Stomach (tissue), 9 donors: ENCODE measurements around the gene TMEM130. TPM values are rescaled to one million over a fixed set of nuclear protein-coding genes. Genes with fewer than 3 reads are reported as not detected.

ENCODE experiments used
- DNase-seq, 2 donors: peaks; one replicate each; pipeline versions ENCODE4 v3.0.0 to v3.0.0-alpha.2; 2013 to 2019
- H3K27ac ChIP-seq, 5 donors: fragments of 200-600 bp in 4 of 5; sonication (generic) in 4 of 5; one replicate each; pipeline ENCODE4 v1.5.1; 2013 to 2019; ENCODE audit warnings: mild to moderate bottlenecking in 1 of 5, moderate library complexity in 1 of 5
- H3K27me3 ChIP-seq, 3 donors: fragments of 200-600 bp; sonication (generic); one replicate each; pipeline ENCODE4 v1.5.1; 2017 to 2019; ENCODE audit warnings: mixed run types in 1 of 3
- H3K36me3 ChIP-seq, 4 donors: fragments of 200-600 bp; sonication (generic); 1 replicate in 3 of 4; 2 replicates in 1 of 4; pipeline ENCODE4 v1.5.1; 2016 to 2019
- H3K4me1 ChIP-seq, 4 donors: fragments of 200-600 bp; sonication (generic); one replicate each; pipeline ENCODE4 v1.5.1; 2016 to 2019
- H3K4me3 ChIP-seq, 4 donors: fragments of 200-600 bp; sonication (generic) in 3 of 4; one replicate each; pipeline ENCODE4 v1.5.1; 2016 to 2019; ENCODE audit warnings: mild to moderate bottlenecking in 1 of 4
- H3K9me3 ChIP-seq, 4 donors: fragments of 200-600 bp; sonication (generic); one replicate each; pipeline ENCODE4 v1.5.1; 2016 to 2019
- CTCF ChIP-seq, 7 experiments: fragments of 450-650 bp in 4 of 7; fragments of 200-600 bp in 3 of 7; sonication (generic) in 3 of 7; IDR thresholded peaks; one replicate each; pipeline ENCODE4 v1.5.1; 2016 to 2019; ENCODE audit warnings: antibody characterized with exemption in 7 of 7, control low read depth in 2 of 7, mild to moderate bottlenecking in 1 of 7
- EP300 ChIP-seq: sonication (generic); formaldehyde crosslinking; IDR thresholded peaks from one replicate; pipeline ENCODE4 v1.6.1; 2017; ENCODE audit warnings: antibody characterized with exemption
- POLR2A ChIP-seq, 4 donors: fragments of 450-650 bp; IDR thresholded peaks; one replicate each; pipeline ENCODE4 v1.6.1; 2016; ENCODE audit warnings: antibody characterized with exemption in 4 of 4, control low read depth in 2 of 4, mild to moderate bottlenecking in 1 of 4, moderate library complexity in 1 of 4
- POLR2AphosphoS5 ChIP-seq, 3 donors: sonication (generic); formaldehyde crosslinking; IDR thresholded peaks; one replicate each; pipeline ENCODE4 v1.6.1; 2016; ENCODE audit warnings: antibody characterized with exemption in 3 of 3
- WGBS, 5 donors: extraction: QIAGEN DNeasy Blood & Tissue Kit in 3 of 5; methylation state at CpG; one replicate each; pipeline versions ENCODE4 v1.1.5 to v1.1.7; 2013 to 2018; 5-methylcytosine and 5-hydroxymethylcytosine counted together
- intact Hi-C: fragments of 100-400 bp; cut with DNase I; formaldehyde crosslinking; loops from one replicate; pipeline ENCODE4 v1.15.1; 2023; ENCODE audit warnings: low total_unique reads
- polyA plus RNA-seq, 3 donors: library from polyadenylated mRNA; stranded (reverse); fragments of 200-250 nt; gene quantifications; one replicate each; pipeline ENCODE4 v1.2.3, GENCODE V29; 2013
- total RNA-seq, 5 donors: library from RNA; depleted of rRNA; stranded (reverse); fragments of >200 nt; gene quantifications; one replicate each; pipeline versions ENCODE4 v1.1.0 to v1.2.3, GENCODE V29; 2014 to 2016
- donor health status: healthy with polysubstance abuse.
- donor health status: Bipolar disorder and iron deficiency.
- donor health status: healthy.

Gene TMEM130
- total and polyA plus RNA-seq, 8 donors = 0.29 to 4.1 (median 0.63) TPM; not detected in 3

- H3K27me3 ChIP-seq = peaks cover 0 to 6% (median 0%) of the 10 kb centered on the region in 3 donors
- intact Hi-C loops = no loop called here
- peak within 1 kb of the TSS; percentile 90 to 100 (median 94) for H3K4me3 ChIP-seq
- peaks cover 13 to 28% (median 26%) of the 10 kb centered on the region in 4 donors for H3K4me1 ChIP-seq
- 0% methylated on average over 1 to 113 of the region's 113 CpGs for WGBS, 5 donors
- peaks cover 10 to 31% (median 29%) of the 10 kb centered on the region in 4 donors for H3K36me3 ChIP-seq
- H3K9me3 ChIP-seq = no peaks in the 10 kb centered on the region
- TF ChIP-seq CTCF (IDR thresholded peaks at IDR 0.05) = peak in 5 of 7 experiments; percentile 76 to 98 (median 91)
- no peak for TF ChIP-seq POLR2A (IDR thresholded peaks at IDR 0.05)
- TF ChIP-seq POLR2AphosphoS5 (IDR thresholded peaks at IDR 0.05) = peak in 2 of 3 donors; percentile 8 to 68
- peak; percentile 75 to 93 for DNase-seq
- peak within 1 kb of the TSS; percentile 91 to 99 (median 96) for H3K27ac ChIP-seq
Observed at GRCh38 chr7:98878365-98879197, 8.8 kb upstream of the TMEM130 start, which contains the start of gene TRRAP. TRRAP (plus strand) TSS chr7:98878532; CDS start chr7:98881151, 2,619 bp downstream.

- peaks cover 0 to 6% (median 0%) of the 10 kb centered on the region in 3 donors for H3K27me3 ChIP-seq
- WGBS, 5 donors = 19 to 32% (median 26%) methylated on average over 7 to 18 of the region's 18 CpGs
- H3K36me3 ChIP-seq = peaks cover 7 to 24% (median 21%) of the 10 kb centered on the region in 4 donors
- DNase-seq = peak; percentile 25 to 36
- TF ChIP-seq POLR2AphosphoS5 (IDR thresholded peaks at IDR 0.05) (no peak), CTCF (IDR thresholded peaks at IDR 0.05) (no peak), EP300 (no peak), POLR2A (IDR thresholded peaks at IDR 0.05) (no peak)
- intact Hi-C loops = no loop called here
- peak overlapping the region; percentile 91 to 99 (median 96) for H3K27ac ChIP-seq
- H3K9me3 ChIP-seq = no peaks in the 10 kb centered on the region
- peaks cover 13 to 28% (median 26%) of the 10 kb centered on the region in 4 donors for H3K4me1 ChIP-seq
- peak overlapping the region; percentile 90 to 100 (median 94) for H3K4me3 ChIP-seq
Observed at GRCh38 chr7:98877692-98878364, 8.0 kb upstream of the TMEM130 start.

- Histone ChIP-seq H3K9me3 (no peaks in the 10 kb centered on the region), H3K36me3 (peaks cover 7 to 17% (median 15%) of the 10 kb centered on the region in 4 donors), H3K27me3 (peaks cover 0 to 7% (median 0%) of the 10 kb centered on the region in 3 donors), H3K27ac (no peak overlapping the region), H3K4me3 (no peak overlapping the region), H3K4me1 (peaks cover 13 to 28% (median 26%) of the 10 kb centered on the region in 4 donors)
- intact Hi-C loops = no loop called here
- DNase-seq = no peak
- 91 to 94% (median 91%) methylated on average over 6 of the region's 6 CpGs for WGBS, 5 donors
- TF ChIP-seq EP300 (no peak), POLR2A (IDR thresholded peaks at IDR 0.05) (no peak), CTCF (IDR thresholded peaks at IDR 0.05) (no peak), POLR2AphosphoS5 (IDR thresholded peaks at IDR 0.05) (no peak)
Observed at GRCh38 chr7:98877146-98877545, 7.3 kb upstream of the TMEM130 start.

- no peak for DNase-seq
- Histone ChIP-seq H3K4me1 (peaks cover 15 to 29% (median 27%) of the 10 kb centered on the region in 4 donors), H3K4me3 (no peak overlapping the region), H3K27me3 (peaks cover 3 to 23% (median 7%) of the 10 kb centered on the region in 3 donors), H3K27ac (no peak overlapping the region), H3K9me3 (no peaks in the 10 kb centered on the region), H3K36me3 (peaks cover 0 to under 1% (median 0%) of the 10 kb centered on the region in 4 donors)
- TF ChIP-seq POLR2A (IDR thresholded peaks at IDR 0.05) (no peak), EP300 (no peak), POLR2AphosphoS5 (IDR thresholded peaks at IDR 0.05) (no peak), CTCF (IDR thresholded peaks at IDR 0.05) (no peak)
- intact Hi-C loops = no loop called here
- 71 to 84% (median 80%) methylated on average over 9 of the region's 9 CpGs for WGBS, 5 donors
Observed at GRCh38 chr7:98875501-98875900, 5.7 kb upstream of the TMEM130 start.
